ENCODE results near the gene SEMA3D. TPM values are rescaled to one million over a fixed set of nuclear protein-coding genes. Genes with fewer than 3 reads are reported as not detected.

The SEMA3D gene
- total RNA-seq, 1 donor from 2014 or later = 9.1 TPM

GRCh38 chr7:85004402-85004801, 182.5 kb downstream of the SEMA3D start:
- Histone ChIP-seq H3K4me2 (ENCODE audit: low read length) (no peak overlapping the region), H3K9ac (ENCODE audit: low read length) (no peak overlapping the region), H3K9me3 (ENCODE audit: insufficient read depth, low read depth, low read length) (no peaks in the 10 kb centered on the region), H3K79me2 (ENCODE audit: insufficient read depth, low read length) (no peaks in the 10 kb centered on the region), H3K4me3 (ENCODE audit: insufficient read depth, low read depth, low read length) (no peak overlapping the region), H3K27ac (ENCODE audit: low read depth, low read length) (no peak overlapping the region), H2AFZ (ENCODE audit: low read depth, low read length) (peak overlapping the region; percentile 27), H3K27me3 (ENCODE audit: insufficient read depth, low read length) (no peaks in the 10 kb centered on the region), H3K4me1 (ENCODE audit: insufficient read depth, low read length) (no peaks in the 10 kb centered on the region), H3K36me3 (ENCODE audit: insufficient read depth, low read length) (no peaks in the 10 kb centered on the region), H4K20me1 (ENCODE audit: insufficient read depth, low read length) (no peaks in the 10 kb centered on the region)
- no peaks in the 10 kb centered on the region for H3K9me3 Mint-ChIP-seq (ENCODE audit: unreplicated experiment)
- H3K27ac Mint-ChIP-seq (ENCODE audit: unreplicated experiment) = no peak overlapping the region
- DNase-seq (ENCODE audit: low read depth) (no peak), FAIRE-seq (peak; percentile 41)
- no peaks in the 10 kb centered on the region for H3K27me3 Mint-ChIP-seq (ENCODE audit: low read depth, unreplicated experiment)
- no peaks in the 10 kb centered on the region for H3K36me3 Mint-ChIP-seq (ENCODE audit: low read depth, unreplicated experiment)
- no peak overlapping the region for H3K4me3 Mint-ChIP-seq (ENCODE audit: unreplicated experiment)
- no peak for TF ChIP-seq CTCF (IDR thresholded peaks at IDR 0.05; ENCODE audit: insufficient read depth, low read depth, low read length)
- TF ChIP-seq EZH2 (IDR thresholded peaks at IDR 0.05; ENCODE audit: insufficient read depth, low read length) = no peak
- H3K4me1 Mint-ChIP-seq (ENCODE audit: low read depth, unreplicated experiment) = peaks cover 3% of the 10 kb centered on the region

GRCh38 chr7:85001495-85002345, 185.1 kb downstream of the SEMA3D start:
- Histone ChIP-seq H3K9me3 (ENCODE audit: insufficient read depth, low read depth, low read length) (no peaks in the 10 kb centered on the region), H4K20me1 (ENCODE audit: insufficient read depth, low read length) (no peaks in the 10 kb centered on the region), H3K4me3 (ENCODE audit: insufficient read depth, low read depth, low read length) (no peak overlapping the region), H3K36me3 (ENCODE audit: insufficient read depth, low read length) (no peaks in the 10 kb centered on the region), H3K9ac (ENCODE audit: low read length) (no peak overlapping the region), H2AFZ (ENCODE audit: low read depth, low read length) (no peak overlapping the region), H3K79me2 (ENCODE audit: insufficient read depth, low read length) (no peaks in the 10 kb centered on the region), H3K27ac (ENCODE audit: low read depth, low read length) (no peak overlapping the region), H3K27me3 (ENCODE audit: insufficient read depth, low read length) (no peaks in the 10 kb centered on the region), H3K4me1 (ENCODE audit: insufficient read depth, low read length) (no peaks in the 10 kb centered on the region), H3K4me2 (ENCODE audit: low read length) (no peak overlapping the region)
- no peak overlapping the region for H3K27ac Mint-ChIP-seq (ENCODE audit: unreplicated experiment)
- H3K27me3 Mint-ChIP-seq (ENCODE audit: low read depth, unreplicated experiment) = no peaks in the 10 kb centered on the region
- DNase-seq (ENCODE audit: low read depth) = no peak
- FAIRE-seq = no peak
- TF ChIP-seq EZH2 (IDR thresholded peaks at IDR 0.05; ENCODE audit: insufficient read depth, low read length) = no peak
- no peak for TF ChIP-seq CTCF (IDR thresholded peaks at IDR 0.05; ENCODE audit: insufficient read depth, low read depth, low read length)
- no peak overlapping the region for H3K4me3 Mint-ChIP-seq (ENCODE audit: unreplicated experiment)
- no peaks in the 10 kb centered on the region for H3K36me3 Mint-ChIP-seq (ENCODE audit: low read depth, unreplicated experiment)
- H3K4me1 Mint-ChIP-seq (ENCODE audit: low read depth, unreplicated experiment) = peaks cover 5% of the 10 kb centered on the region
- H3K9me3 Mint-ChIP-seq (ENCODE audit: unreplicated experiment) = no peaks in the 10 kb centered on the region

GRCh38 chr7:85000735-85001350, 186.0 kb downstream of the SEMA3D start:
- Histone ChIP-seq H3K9ac (ENCODE audit: low read length) (no peak overlapping the region), H3K36me3 (ENCODE audit: insufficient read depth, low read length) (no peaks in the 10 kb centered on the region), H3K4me3 (ENCODE audit: insufficient read depth, low read depth, low read length) (no peak overlapping the region), H3K9me3 (ENCODE audit: insufficient read depth, low read depth, low read length) (no peaks in the 10 kb centered on the region), H3K27me3 (ENCODE audit: insufficient read depth, low read length) (no peaks in the 10 kb centered on the region), H3K79me2 (ENCODE audit: insufficient read depth, low read length) (no peaks in the 10 kb centered on the region), H3K27ac (ENCODE audit: low read depth, low read length) (no peak overlapping the region), H3K4me2 (ENCODE audit: low read length) (no peak overlapping the region), H2AFZ (ENCODE audit: low read depth, low read length) (no peak overlapping the region), H4K20me1 (ENCODE audit: insufficient read depth, low read length) (no peaks in the 10 kb centered on the region), H3K4me1 (ENCODE audit: insufficient read depth, low read length) (no peaks in the 10 kb centered on the region)
- Mint-ChIP-seq H3K9me3 (ENCODE audit: unreplicated experiment) (no peaks in the 10 kb centered on the region), H3K27ac (ENCODE audit: unreplicated experiment) (no peak overlapping the region), H3K36me3 (ENCODE audit: low read depth, unreplicated experiment) (no peaks in the 10 kb centered on the region), H3K4me1 (ENCODE audit: low read depth, unreplicated experiment) (peaks cover 5% of the 10 kb centered on the region), H3K4me3 (ENCODE audit: unreplicated experiment) (no peak overlapping the region), H3K27me3 (ENCODE audit: low read depth, unreplicated experiment) (no peaks in the 10 kb centered on the region)
- FAIRE-seq = no peak
- DNase-seq (ENCODE audit: low read depth) = no peak
- TF ChIP-seq EZH2 (IDR thresholded peaks at IDR 0.05; ENCODE audit: insufficient read depth, low read length) (no peak), CTCF (IDR thresholded peaks at IDR 0.05; ENCODE audit: insufficient read depth, low read depth, low read length) (no peak)
